Dendritic cell treated with granulocyte-macrophage colony-stimulating factor and Interleukin-4, amounts not matched to agents 40 ng/mL and 50 ng/mL, for 4 days (primary cell): ENCODE data around the gene KRTAP12-1.

Experiments used
- H3K27ac Mint-ChIP-seq: one replicate; pipeline ENCODE4 v1.8.0; 2022; ENCODE audit warnings: mild to moderate bottlenecking, mixed read lengths
- H3K27me3 Mint-ChIP-seq: one replicate; pipeline ENCODE4 v1.8.0; 2022; ENCODE audit warnings: mild to moderate bottlenecking, mixed read lengths
- H3K36me3 Mint-ChIP-seq: one replicate; pipeline ENCODE4 v1.8.0; 2022; ENCODE audit warnings: low read depth, mixed read lengths
- H3K4me1 Mint-ChIP-seq: one replicate; pipeline ENCODE4 v1.8.0; 2022; ENCODE audit warnings: low read depth, mixed read lengths
- H3K4me3 Mint-ChIP-seq: one replicate; pipeline ENCODE4 v1.8.0; 2022; ENCODE audit warnings: mild to moderate bottlenecking, moderate library complexity, mixed read lengths
- H3K9me3 Mint-ChIP-seq: one replicate; pipeline ENCODE4 v1.8.0; 2022; ENCODE audit warnings: mixed read lengths
- intact Hi-C: fragments of 100-400 bp; cut with micrococcal nuclease; formaldehyde crosslinking; loops from one replicate; pipeline ENCODE4 v1.15.0; 2022

The KRTAP12-1 gene

GRCh38 chr21:44681861-44682579 lies at the start of gene KRTAP12-1:
Gene KRTAP12-1, minus strand, starts transcription at chr21:44682163. Its CDS starts 40 bp downstream, at chr21:44682123.
- no peak within 1 kb of the TSS for H3K4me3 Mint-ChIP-seq
- H3K36me3 Mint-ChIP-seq: no peaks in the 10 kb centered on the region
- H3K4me1 Mint-ChIP-seq: no peaks in the 10 kb centered on the region
- intact Hi-C loops: no loop called here
- H3K9me3 Mint-ChIP-seq: no peaks in the 10 kb centered on the region
- peaks cover 18% of the 10 kb centered on the region for H3K27me3 Mint-ChIP-seq
- H3K27ac Mint-ChIP-seq: no peak within 1 kb of the TSS

- no peak overlapping the region for H3K4me3 Mint-ChIP-seq
- H3K27ac Mint-ChIP-seq: no peak overlapping the region
- H3K4me1 Mint-ChIP-seq: no peaks in the 10 kb centered on the region
- peaks cover 14% of the 10 kb centered on the region for H3K9me3 Mint-ChIP-seq
- intact Hi-C loops: no loop called here
- peaks cover 28% of the 10 kb centered on the region for H3K27me3 Mint-ChIP-seq
- H3K36me3 Mint-ChIP-seq: no peaks in the 10 kb centered on the region
These were observed 49.1 kb upstream of the KRTAP12-1 start for GRCh38 chr21:44730951-44731579.

- Mint-ChIP-seq H3K9me3 (peaks cover 3% of the 10 kb centered on the region), H3K4me1 (no peaks in the 10 kb centered on the region), H3K27ac (no peak overlapping the region), H3K27me3 (peaks cover 37% of the 10 kb centered on the region), H3K36me3 (no peaks in the 10 kb centered on the region), H3K4me3 (no peak overlapping the region)
- intact Hi-C loops: no loop called here
These were observed 48.0 kb upstream of the KRTAP12-1 start for GRCh38 chr21:44730028-44730395.

GRCh38 chr21:44729336-44730027 lies 47.5 kb upstream of the KRTAP12-1 start:
- H3K4me3 Mint-ChIP-seq: no peak overlapping the region
- peaks cover 42% of the 10 kb centered on the region for H3K27me3 Mint-ChIP-seq
- H3K27ac Mint-ChIP-seq: no peak overlapping the region
- H3K9me3 Mint-ChIP-seq: no peaks in the 10 kb centered on the region
- H3K4me1 Mint-ChIP-seq: no peaks in the 10 kb centered on the region
- intact Hi-C loops: no loop called here
- H3K36me3 Mint-ChIP-seq: no peaks in the 10 kb centered on the region

GRCh38 chr21:44728716-44729115 lies 46.8 kb upstream of the KRTAP12-1 start:
- H3K27ac Mint-ChIP-seq: no peak overlapping the region
- H3K36me3 Mint-ChIP-seq: no peaks in the 10 kb centered on the region
- H3K27me3 Mint-ChIP-seq: peaks cover 50% of the 10 kb centered on the region
- intact Hi-C loops: no loop called here
- no peaks in the 10 kb centered on the region for H3K4me1 Mint-ChIP-seq
- H3K4me3 Mint-ChIP-seq: no peak overlapping the region
- no peaks in the 10 kb centered on the region for H3K9me3 Mint-ChIP-seq

- Mint-ChIP-seq H3K27me3 (peaks cover 57% of the 10 kb centered on the region), H3K4me3 (no peak overlapping the region), H3K9me3 (no peaks in the 10 kb centered on the region), H3K4me1 (no peaks in the 10 kb centered on the region), H3K36me3 (no peaks in the 10 kb centered on the region), H3K27ac (no peak overlapping the region)
- intact Hi-C loops: no loop called here
These were observed 45.8 kb upstream of the KRTAP12-1 start for GRCh38 chr21:44727757-44728156.

- H3K4me1 Mint-ChIP-seq: no peaks in the 10 kb centered on the region
- no peaks in the 10 kb centered on the region for H3K36me3 Mint-ChIP-seq
- intact Hi-C loops: no loop called here
- no peaks in the 10 kb centered on the region for H3K9me3 Mint-ChIP-seq
- H3K4me3 Mint-ChIP-seq: no peak overlapping the region
- no peak overlapping the region for H3K27ac Mint-ChIP-seq
- H3K27me3 Mint-ChIP-seq: peaks cover 61% of the 10 kb centered on the region
These were observed 45.4 kb upstream of the KRTAP12-1 start for GRCh38 chr21:44727321-44727720.

GRCh38 chr21:44726826-44727225 lies 44.9 kb upstream of the KRTAP12-1 start:
- H3K27ac Mint-ChIP-seq: no peak overlapping the region
- intact Hi-C loops: no loop called here
- H3K4me3 Mint-ChIP-seq: no peak overlapping the region
- no peaks in the 10 kb centered on the region for H3K4me1 Mint-ChIP-seq
- no peaks in the 10 kb centered on the region for H3K9me3 Mint-ChIP-seq
- no peaks in the 10 kb centered on the region for H3K36me3 Mint-ChIP-seq
- H3K27me3 Mint-ChIP-seq: peaks cover 60% of the 10 kb centered on the region

- Mint-ChIP-seq H3K27ac (no peak overlapping the region), H3K4me1 (no peaks in the 10 kb centered on the region), H3K4me3 (no peak overlapping the region), H3K27me3 (peaks cover 72% of the 10 kb centered on the region), H3K9me3 (no peaks in the 10 kb centered on the region), H3K36me3 (no peaks in the 10 kb centered on the region)
- intact Hi-C loops: no loop called here
These were observed 43.0 kb upstream of the KRTAP12-1 start for GRCh38 chr21:44724926-44725325.

- H3K36me3 Mint-ChIP-seq: no peaks in the 10 kb centered on the region
- intact Hi-C loops: no loop called here
- no peak overlapping the region for H3K27ac Mint-ChIP-seq
- peaks cover 78% of the 10 kb centered on the region for H3K27me3 Mint-ChIP-seq
- no peaks in the 10 kb centered on the region for H3K4me1 Mint-ChIP-seq
- H3K4me3 Mint-ChIP-seq: no peak overlapping the region
- H3K9me3 Mint-ChIP-seq: no peaks in the 10 kb centered on the region
These were observed 42.2 kb upstream of the KRTAP12-1 start for GRCh38 chr21:44724196-44724595.

GRCh38 chr21:44723177-44724131 lies 41.5 kb upstream of the KRTAP12-1 start:
- Mint-ChIP-seq H3K27me3 (peaks cover 84% of the 10 kb centered on the region), H3K9me3 (no peaks in the 10 kb centered on the region), H3K27ac (no peak overlapping the region), H3K4me1 (no peaks in the 10 kb centered on the region), H3K4me3 (no peak overlapping the region), H3K36me3 (no peaks in the 10 kb centered on the region)
- intact Hi-C loops: no loop called here

GRCh38 chr21:44722731-44723130 lies 40.8 kb upstream of the KRTAP12-1 start:
- Mint-ChIP-seq H3K9me3 (no peaks in the 10 kb centered on the region), H3K36me3 (no peaks in the 10 kb centered on the region), H3K4me1 (no peaks in the 10 kb centered on the region), H3K4me3 (no peak overlapping the region), H3K27me3 (peaks cover 86% of the 10 kb centered on the region), H3K27ac (no peak overlapping the region)
- intact Hi-C loops: no loop called here

GRCh38 chr21:44720170-44720569 lies 38.2 kb upstream of the KRTAP12-1 start:
- Mint-ChIP-seq H3K9me3 (peaks cover 6% of the 10 kb centered on the region), H3K4me1 (no peaks in the 10 kb centered on the region), H3K27ac (no peak overlapping the region), H3K27me3 (peaks cover 83% of the 10 kb centered on the region), H3K36me3 (no peaks in the 10 kb centered on the region), H3K4me3 (no peak overlapping the region)
- intact Hi-C loops: no loop called here
